NB4 (cell line): ENCODE results near the gene TBC1D22A.

Experiments
- MAX ChIP-seq: IDR thresholded peaks from 2 replicates; pipeline ENCODE4 v1.6.1; 2011; ENCODE audit warnings: low read depth, low read length
- POLR2A ChIP-seq: IDR thresholded peaks from 2 replicates; pipeline ENCODE4 v1.6.1; 2011; ENCODE audit warnings: mild to moderate bottlenecking; ENCODE audit not compliant: insufficient read length; ENCODE audit errors: extremely low read depth

- no peak for TF ChIP-seq MAX
- no peak for TF ChIP-seq POLR2A
These were observed 332.4 kb downstream of the TBC1D22A start for GRCh38 chr22:47094861-47095330.
